ENCODE measurements around the gene PPP2CA.
"Not testable (repeated sequence)": the region's sequence is repeated elsewhere in the genome, so short reads cannot be mapped to it uniquely, and the experiment has no call there.

PPP2CA gene

GRCh38 chr5:134247428-134248224 lies 21.8 kb upstream of the PPP2CA start:
- DNase-seq = no peak
- intact Hi-C loops (cut with DNase I) = no loop called here

GRCh38 chr5:134246771-134247427 lies 21.0 kb upstream of the PPP2CA start:
- no peak for DNase-seq
- intact Hi-C loops (cut with DNase I) = no loop called here

GRCh38 chr5:134245692-134246091 lies 19.8 kb upstream of the PPP2CA start:
- DNase-seq = no peak
- intact Hi-C loops (cut with DNase I) = no loop called here

GRCh38 chr5:134245101-134245604 lies 19.3 kb upstream of the PPP2CA start:
- peak in 20 of 42 donors; percentile 3 to 58 (median 25) for DNase-seq
- intact Hi-C loops (cut with DNase I) = no loop called here

GRCh38 chr5:134242146-134242545 lies 16.3 kb upstream of the PPP2CA start:
- intact Hi-C loops (cut with DNase I) = no loop called here
- DNase-seq = peak in 31 of 42 donors; percentile 18 to 75 (median 45)

GRCh38 chr5:134240421-134240962 lies 14.6 kb upstream of the PPP2CA start:
- DNase-seq = peak; percentile 7 to 80 (median 60)

GRCh38 chr5:134236820-134237219 lies 10.9 kb upstream of the PPP2CA start:
- no peak for DNase-seq
- intact Hi-C loops (cut with DNase I) = no loop called here

More at GRCh38 chr5:134240421-134240962, 14.6 kb upstream of the PPP2CA start:
- intact Hi-C loops (cut with DNase I) = no loop called here

GRCh38 chr5:134236318-134236717 lies 10.4 kb upstream of the PPP2CA start:
- intact Hi-C loops (cut with DNase I) = no loop called here
- no peak for DNase-seq

GRCh38 chr5:134228624-134229023 lies 2.8 kb upstream of the PPP2CA start:
- intact Hi-C loops (cut with DNase I) = loop anchor here (5.0 kb wide), 2 partner anchors 59 to 144 kb away; partner anchors contain the start of gene UBE2B
- DNase-seq = no peak

GRCh38 chr5:134227776-134228175 lies 1.9 kb upstream of the PPP2CA start:
- intact Hi-C loops (cut with DNase I) = loop anchor here (5.0 kb wide), 2 partner anchors 60 to 145 kb away; partner anchors contain the start of gene UBE2B
- no peak for DNase-seq

GRCh38 chr5:134227259-134227658 lies 1.4 kb upstream of the PPP2CA start:
- DNase-seq = peak in 38 of 42 donors; percentile 20 to 78 (median 53)
- intact Hi-C loops (cut with DNase I) = loop anchor here (5.0 kb wide), 2 partner anchors 60 to 145 kb away; partner anchors contain the start of gene UBE2B

- peak in 23 of 42 donors; percentile 6 to 89 (median 76) for DNase-seq
- intact Hi-C loops (cut with DNase I) = loop anchor here (5.0 kb wide), 2 partner anchors 61 to 146 kb away; partner anchors contain the start of gene UBE2B
Measured at GRCh38 chr5:134226441-134227192, 744 bp upstream of the PPP2CA start.

GRCh38 chr5:134224888-134225779 lies 739 bp downstream of the PPP2CA start:
- peak; percentile 15 to 80 (median 62) for DNase-seq
- intact Hi-C loops (cut with DNase I) = loop anchor here (5.0 kb wide), 3 partner anchors 48 to 147 kb away; partner anchors contain the start of genes SKP1 and UBE2B

- no peak for DNase-seq
- intact Hi-C loops (cut with DNase I) = loop anchor here (5.0 kb wide), 1 partner anchor 46 kb away; the partner anchor contains the start of gene SKP1
Measured at GRCh38 chr5:134223406-134224248, 2.2 kb downstream of the PPP2CA start.

GRCh38 chr5:134221690-134222089 lies 4.2 kb downstream of the PPP2CA start:
- intact Hi-C loops (cut with DNase I) = loop anchor here (5.0 kb wide), 1 partner anchor 44 kb away; the partner anchor contains the start of gene SKP1
- not testable (repeated sequence) for DNase-seq

- no peak for DNase-seq
- intact Hi-C loops (cut with DNase I) = no loop called here
Measured at GRCh38 chr5:134215757-134216156, 10.1 kb downstream of the PPP2CA start.
